ENCODE data around the gene BAG5.

BAG5 gene

GRCh38 chr14:103534576-103535061 is 27.8 kb downstream of the BAG5 start:
- no peak for DNase-seq (ENCODE audit: low spot score)

DNA sequence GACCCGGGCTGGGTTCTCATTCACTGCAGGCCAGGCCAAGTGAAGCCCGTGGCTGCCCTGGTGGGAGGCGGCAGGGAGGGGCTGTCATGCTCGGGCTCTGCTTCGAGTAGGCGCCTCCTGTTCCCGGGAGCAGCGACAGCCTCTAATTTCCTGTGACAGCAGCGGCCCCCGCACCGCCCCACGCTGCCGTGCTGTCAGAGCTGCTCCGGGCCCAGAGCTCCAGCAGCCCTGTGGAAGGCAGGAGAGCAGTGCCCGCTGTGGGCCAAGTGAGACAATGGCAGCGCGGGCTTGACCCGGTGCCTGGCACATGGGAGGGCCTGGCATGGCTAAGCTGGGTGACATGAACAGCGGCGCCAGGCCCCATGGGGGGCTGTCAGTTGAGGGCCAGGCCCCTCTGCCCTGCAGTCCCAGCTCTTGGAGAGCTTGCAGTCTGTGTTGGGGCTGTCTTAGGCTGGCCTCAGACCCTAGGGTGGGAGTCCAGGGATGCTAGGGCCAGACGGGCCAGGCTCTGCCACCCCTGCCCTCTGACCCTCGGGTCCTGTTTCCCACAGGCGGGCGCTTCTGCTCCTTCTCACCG is 28.4 kb downstream of the BAG5 start:
- DNase-seq (ENCODE audit: low spot score) = no peak

- no peak for DNase-seq (ENCODE audit: low spot score)
Observed at GRCh38 chr14:103533137-103533998, 29.1 kb downstream of the BAG5 start.

DNA sequence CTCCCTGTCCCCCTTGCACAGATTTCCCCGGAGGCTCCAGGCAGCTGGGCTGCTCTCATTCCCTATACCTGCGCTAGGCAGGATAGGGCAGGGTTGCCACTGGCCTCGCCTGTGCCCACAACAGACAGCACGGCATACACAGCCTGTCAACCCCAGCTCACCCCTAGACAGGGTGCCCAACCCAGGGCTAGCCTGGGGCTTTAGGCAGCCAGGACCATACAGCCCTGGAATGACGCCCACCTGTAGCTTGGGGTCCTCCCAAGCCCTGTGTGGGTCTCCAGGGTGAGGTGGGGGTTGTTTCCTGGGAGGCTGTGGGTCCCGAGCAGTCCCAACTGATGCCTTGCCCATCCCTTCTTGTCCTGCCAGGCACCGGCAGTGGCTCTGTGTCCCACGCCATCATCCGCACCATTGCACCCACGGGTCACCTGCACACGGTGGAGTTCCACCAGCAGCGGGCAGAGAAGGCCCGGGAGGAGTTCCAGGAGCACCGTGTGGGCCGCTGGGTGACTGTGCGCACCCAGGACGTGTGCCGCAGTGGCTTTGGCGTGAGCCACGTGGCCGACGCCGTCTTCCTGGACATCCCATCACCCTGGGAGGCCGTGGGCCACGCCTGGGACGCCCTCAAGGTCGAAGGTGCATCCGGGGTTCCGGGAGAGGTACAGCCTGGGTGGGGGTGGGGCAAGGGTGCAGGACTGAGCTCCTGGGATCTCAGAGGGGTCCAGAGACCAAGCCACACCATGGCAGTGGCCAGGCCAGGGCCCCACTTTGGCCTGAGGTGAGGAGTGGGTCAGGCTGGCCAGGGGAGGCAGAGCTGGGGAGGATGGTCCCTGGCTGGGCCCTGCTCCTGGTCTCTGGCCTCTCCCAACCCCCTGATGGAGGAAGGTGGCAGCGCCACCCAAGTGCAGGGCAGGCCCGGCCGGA is 30.0 kb downstream of the BAG5 start:
- DNase-seq (ENCODE audit: low spot score) = no peak

GRCh38 chr14:103531421-103532215 is 30.8 kb downstream of the BAG5 start:
- DNase-seq (ENCODE audit: low spot score) = no peak

DNA sequence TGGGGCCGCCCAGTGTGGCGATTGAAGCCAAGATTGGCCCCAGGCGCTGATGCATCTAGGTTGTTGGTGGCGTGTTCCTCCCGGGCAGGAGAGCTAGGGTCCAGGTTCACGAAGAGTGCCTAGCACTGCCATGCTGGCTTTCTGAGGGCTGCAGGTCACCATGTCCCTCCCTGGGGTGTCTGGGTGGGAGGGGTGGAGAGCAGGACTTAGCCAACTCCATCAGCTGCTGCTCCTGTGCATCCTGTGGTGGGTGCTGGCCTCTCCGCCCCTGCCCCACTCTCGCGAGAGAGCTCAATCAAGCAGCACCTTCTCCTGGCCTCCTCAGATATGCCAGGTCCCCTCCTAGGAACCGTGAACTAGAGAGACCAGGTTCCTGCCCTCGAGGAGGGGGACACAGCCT is 31.6 kb downstream of the BAG5 start:
- no peak for DNase-seq (ENCODE audit: low spot score)

DNA sequence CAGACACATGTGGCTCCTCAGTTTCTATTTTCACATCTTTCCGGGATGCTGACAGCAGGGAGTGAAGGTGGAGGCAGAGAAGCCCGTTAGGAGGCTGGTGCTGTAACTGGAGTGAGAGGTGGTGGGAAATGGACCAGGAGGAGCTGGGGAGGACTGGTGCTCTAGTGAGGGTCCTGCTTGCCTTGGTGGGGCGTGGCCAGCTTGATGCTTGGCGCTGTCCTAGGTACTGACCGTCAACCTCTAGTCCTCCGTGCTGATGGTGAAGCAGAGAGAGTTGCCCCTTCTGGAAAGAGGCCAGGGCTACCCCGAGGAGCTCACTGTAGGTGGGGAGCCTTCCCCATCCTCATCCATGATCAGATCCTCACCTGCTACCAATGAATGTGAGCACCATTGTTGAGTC is 32.1 kb downstream of the BAG5 start:
- DNase-seq (ENCODE audit: low spot score) = no peak

- DNase-seq (ENCODE audit: low spot score) = no peak
Observed at GRCh38 chr14:103529383-103530365, 32.8 kb downstream of the BAG5 start.

DNA sequence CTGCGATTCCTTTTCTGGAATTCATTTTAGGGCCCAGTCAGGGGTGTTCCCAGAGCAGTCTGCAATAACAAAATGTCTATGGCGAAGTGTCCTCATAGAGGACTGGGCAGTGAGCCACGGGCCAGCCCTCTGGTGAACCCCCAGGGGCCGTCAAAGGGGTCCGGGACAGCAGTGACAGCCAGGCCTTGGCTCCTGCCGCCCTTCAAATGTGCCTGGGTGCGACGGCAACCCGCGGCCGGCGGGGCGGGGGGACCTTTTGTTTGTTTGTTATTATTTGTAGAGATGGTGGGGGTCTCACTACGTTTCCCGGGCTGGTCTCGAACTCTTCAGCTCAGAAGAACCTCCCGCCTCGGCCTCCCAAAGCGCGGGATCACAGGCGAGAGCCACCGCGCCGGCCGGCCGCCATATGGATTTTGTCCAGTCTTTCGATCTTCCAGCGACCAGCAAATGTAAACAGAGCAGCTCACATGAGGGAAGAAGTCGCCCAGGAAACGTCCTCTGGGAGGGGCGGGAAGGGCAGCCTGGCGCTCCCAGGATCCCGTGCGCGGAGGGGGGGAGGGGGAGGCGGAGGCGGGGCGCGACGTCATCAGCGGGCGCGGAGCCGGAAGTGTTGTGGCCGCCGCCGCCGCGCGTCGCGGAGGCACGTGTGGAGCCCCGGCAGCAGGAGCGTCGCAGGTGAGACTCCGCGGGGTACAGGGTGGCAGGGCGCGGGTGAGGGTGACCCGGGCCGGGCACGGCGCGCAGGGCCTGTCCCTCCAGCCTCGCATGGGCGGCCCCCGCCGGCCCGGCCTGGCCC is 33.7 kb downstream of the BAG5 start, which contains the start of gene TRMT61A:
Gene TRMT61A (plus strand): TSS at position 610 of the 796 bp plus-strand sequence. CDS start 783 bp downstream, outside the sequence.
- peak; percentile 86 for DNase-seq (ENCODE audit: low spot score)

GRCh38 chr14:103528146-103528586 is 34.3 kb downstream of the BAG5 start:
- DNase-seq (ENCODE audit: low spot score) = no peak

- peak; percentile 85 for DNase-seq (ENCODE audit: low spot score)
Observed at GRCh38 chr14:103527408-103528145, 34.9 kb downstream of the BAG5 start.

GRCh38 chr14:103526914-103527248 is 35.6 kb downstream of the BAG5 start:
- DNase-seq (ENCODE audit: low spot score) = no peak

GRCh38 chr14:103526247-103526913 is 36.1 kb downstream of the BAG5 start:
- no peak for DNase-seq (ENCODE audit: low spot score)

DNA sequence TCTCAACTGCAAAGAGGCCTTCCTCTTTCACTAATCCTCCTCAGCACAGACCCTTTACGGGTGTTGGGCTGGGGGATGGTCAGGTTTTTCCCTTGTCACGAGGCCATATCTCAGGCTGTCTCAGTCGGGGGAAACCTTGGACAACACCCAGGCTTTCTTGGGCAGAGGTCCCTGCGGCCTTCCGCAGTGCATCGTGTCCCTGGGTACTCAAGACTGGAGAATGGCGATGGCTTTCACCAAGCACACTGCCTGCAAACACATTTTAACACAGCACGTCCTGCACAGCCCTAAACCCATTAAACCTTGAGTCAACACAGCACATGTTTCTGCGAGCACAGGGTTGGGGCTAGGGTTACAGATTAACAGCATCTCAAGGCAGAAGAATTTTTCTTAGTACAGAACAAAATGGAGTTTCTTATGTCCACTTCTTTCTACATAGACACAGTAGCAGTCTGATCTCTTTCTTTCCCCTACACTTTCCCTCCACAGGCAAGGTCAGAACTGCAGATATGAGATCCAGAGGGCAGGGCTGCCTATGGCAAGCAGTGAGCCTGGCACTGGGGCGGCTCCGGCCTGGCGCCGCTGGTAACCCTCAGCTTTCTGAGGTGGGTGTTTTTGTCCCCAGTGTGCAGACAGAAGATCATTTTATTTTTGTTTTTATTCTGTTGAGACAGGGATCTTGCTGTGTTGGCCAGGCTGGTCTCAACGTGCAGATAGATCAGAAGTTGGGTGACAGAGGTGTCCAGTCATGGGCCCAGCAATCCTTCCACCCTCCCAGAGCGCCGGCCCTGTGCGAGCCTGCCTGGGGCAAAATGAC is 36.8 kb downstream of the BAG5 start:
- peak; percentile 52 for DNase-seq (ENCODE audit: low spot score)

- DNase-seq (ENCODE audit: low spot score) = no peak
Observed at GRCh38 chr14:103524002-103524935, 38.2 kb downstream of the BAG5 start.

DNA sequence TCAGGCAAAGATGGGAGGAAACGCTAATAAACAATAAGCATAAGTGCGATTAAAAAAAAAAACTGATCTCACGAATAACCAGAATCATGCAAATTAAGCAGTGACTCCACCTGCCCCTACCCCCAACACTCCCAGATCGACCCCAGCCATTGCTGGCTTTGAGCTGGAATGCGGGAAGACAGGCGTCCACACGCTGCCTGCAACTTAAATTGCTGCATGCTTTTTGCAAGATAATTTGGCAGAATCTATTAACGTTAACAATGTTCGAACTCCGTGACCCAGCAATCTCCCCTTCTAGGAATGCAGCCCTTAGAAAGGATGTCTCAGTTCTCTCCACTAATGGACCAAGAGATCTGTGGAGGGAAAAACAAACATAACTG is 38.9 kb downstream of the BAG5 start:
- DNase-seq (ENCODE audit: low spot score) = no peak

Measured in kidney tubule cell (primary cell).